Measurements from ENCODE around the gene CARD14. TPM values are rescaled to one million over a fixed set of nuclear protein-coding genes. Genes with fewer than 3 reads are reported as not detected.

Gene CARD14
- total and polyA plus RNA-seq, 2 of the 13 experiments (the other 11 are each of a cell fraction or from before 2014, with no cell fraction given) = 0.11 TPM; not detected in 1

GRCh38 chr17:80195671-80196529 lies 26.1 kb downstream of the CARD14 start (continued):
- TF ChIP-seq ATF2 (CRISPR knock-in tag; IDR thresholded peaks at IDR 0.05) = no peak
- no peak for TF ChIP-seq RARG (CRISPR knock-in tag; IDR thresholded peaks at IDR 0.05; ENCODE audit: low read depth)
- TF ChIP-seq GZF1 (CRISPR knock-in tag; IDR thresholded peaks at IDR 0.05) = no peak
- TF ChIP-seq YEATS4 (CRISPR knock-in tag; IDR thresholded peaks at IDR 0.05; ENCODE audit: borderline replicate concordance) = no peak
- TF ChIP-seq BRF2 (CRISPR knock-in tag; IDR thresholded peaks at IDR 0.05) = peak; percentile 19; the same call in 1 of the 2 replicates
- TF ChIP-seq TARDBP (CRISPR knock-in tag; IDR thresholded peaks at IDR 0.05) = peak; percentile 57; the same call in 1 of the 2 replicates
- TF ChIP-seq RARA (CRISPR knock-in tag; IDR thresholded peaks at IDR 0.05) = peak; percentile 99
- no peak for TF ChIP-seq TGIF2 (CRISPR knock-in tag; IDR thresholded peaks at IDR 0.05)
- TF ChIP-seq MATR3 (CRISPR knock-in tag; IDR thresholded peaks at IDR 0.05) = no peak
- TF ChIP-seq ZFP62 (CRISPR knock-in tag; IDR thresholded peaks at IDR 0.05) = no peak
- no peak for TF ChIP-seq MBNL3 (CRISPR knock-in tag; conservative IDR thresholded peaks at IDR 0.05)
- TF ChIP-seq CAMTA2 (CRISPR knock-in tag; IDR thresholded peaks at IDR 0.05; ENCODE audit: borderline replicate concordance) = no peak; the same call in 1 of the 2 replicates
- TF ChIP-seq NCOA2 (CRISPR knock-in tag; IDR thresholded peaks at IDR 0.05) = peak; percentile 44; the same call in 1 of the 2 replicates
- no peak for TF ChIP-seq ZMAT5 (CRISPR knock-in tag; IDR thresholded peaks at IDR 0.05; ENCODE audit: borderline replicate concordance, low read depth)
- no peak for TF ChIP-seq HNRNPH1 (optimal IDR thresholded peaks at IDR 0.05; ENCODE audit: low read depth, low read length)
- TF ChIP-seq PRDM4 (CRISPR knock-in tag; IDR thresholded peaks at IDR 0.05; ENCODE audit: borderline replicate concordance) = no peak
- TF ChIP-seq NFYC (CRISPR knock-in tag; IDR thresholded peaks at IDR 0.05) = no peak; the same call in 1 of the 2 replicates
- TF ChIP-seq ZNF451 (CRISPR knock-in tag; IDR thresholded peaks at IDR 0.05) = no peak
- TF ChIP-seq ZNF841 (CRISPR knock-in tag; IDR thresholded peaks at IDR 0.05; ENCODE audit: borderline replicate concordance) = no peak
- 0 out of 2 replicates have a peak, but pooled peaks have one; percentile 27 for TF ChIP-seq ZGPAT (CRISPR knock-in tag; IDR thresholded peaks at IDR 0.05)
- TF ChIP-seq ZNF513 (CRISPR knock-in tag; conservative IDR thresholded peaks at IDR 0.05) = no peak
- TF ChIP-seq RFX3 (CRISPR knock-in tag; IDR thresholded peaks at IDR 0.05) = no peak
